SK-N-SH (cell line): Measurements from ENCODE around the gene SLC26A2. TPM values are rescaled to one million over a fixed set of nuclear protein-coding genes. Genes with fewer than 3 reads are reported as not detected.

Source experiments
- CTCF ChIA-PET: fragments of 300-600, 350-600 bp; formaldehyde crosslinking; extraction: SDS; loops from one replicate; lab custom pipeline; 2021; lab: Yijun Ruan, JAX
- POLR2A ChIA-PET: fragments of 350-600 bp; sonication (Branson Sonifier 250); formaldehyde crosslinking; extraction: SDS; loops from one replicate; lab custom pipeline; 2020; ENCODE audit warnings: antibody characterized with exemption, inconsistent platforms; lab: Yijun Ruan, JAX
- DNase-seq: peaks from one replicate; pipeline ENCODE4 v3.0.0; 2012
- H2AFZ ChIP-seq: fragments of 200-600 bp; sonication (generic); 2 replicates; pipeline ENCODE4 v1.8.1; 2016; ENCODE audit warnings: antibody characterized with exemption, mild to moderate bottlenecking, low read depth
- H3F3A ChIP-seq: fragments of 200-600 bp; sonication (generic); replicated peaks from 2 replicates; pipeline ENCODE3; 2016; ENCODE audit warnings: antibody characterized with exemption, mild to moderate bottlenecking; ENCODE audit not compliant: insufficient read depth
- H3K27ac ChIP-seq, 2 experiments: fragments of 200-500 bp in 1 of 2; fragments of 200-600 bp in 1 of 2; sonication (Bioruptor generic) in 1 of 2; sonication (generic), shearing (Covaris generic) in 1 of 2; 2 replicates each; pipeline versions ENCODE4 v1.5.1 to v1.6.1; 2014 to 2016; ENCODE audit warnings: low read depth in 2 of 2, inconsistent platforms in 1 of 2, low read length in 1 of 2, mild to moderate bottlenecking in 1 of 2, mixed read lengths in 1 of 2
- H3K27me3 ChIP-seq: fragments of 200-600 bp; sonication (generic), shearing (Covaris generic); 2 replicates; pipeline ENCODE4 v1.6.1; 2016; ENCODE audit warnings: mixed run types; ENCODE audit not compliant: insufficient read depth
- H3K36me3 ChIP-seq, 2 experiments: fragments of 200-500 bp in 1 of 2; fragments of 200-600 bp in 1 of 2; sonication (Bioruptor generic) in 1 of 2; sonication (generic) in 1 of 2; replicated peaks in 1 of 2; 2 replicates each; pipeline versions ENCODE3 to v1.5.1; 2014 to 2016; ENCODE audit warnings: low read length in 1 of 2, mild to moderate bottlenecking in 1 of 2; ENCODE audit not compliant: insufficient read depth in 2 of 2, control insufficient read depth in 1 of 2
- H3K4me1 ChIP-seq, 2 experiments: fragments of 200-500 bp in 1 of 2; fragments of 200-600 bp in 1 of 2; sonication (Bioruptor generic) in 1 of 2; sonication (generic), shearing (Covaris generic) in 1 of 2; 2 replicates each; pipeline versions ENCODE4 v1.5.1 to v1.6.1; 2014 to 2016; ENCODE audit warnings: low read depth in 1 of 2, low read length in 1 of 2, mixed run types in 1 of 2; ENCODE audit not compliant: insufficient read depth in 2 of 2, control insufficient read depth in 1 of 2
- H3K4me2 ChIP-seq: fragments of 200-600 bp; sonication (generic), shearing (Covaris generic); 2 replicates; pipeline ENCODE4 v1.6.1; 2017; ENCODE audit warnings: mixed run types
- H3K4me3 ChIP-seq, 2 experiments: fragments of 200-500 bp in 1 of 2; fragments of 200-600 bp in 1 of 2; sonication (Bioruptor generic) in 1 of 2; sonication (generic), shearing (Covaris generic) in 1 of 2; 2 replicates each; pipeline versions ENCODE4 v1.5.1 to v1.8.1; 2014 to 2016; ENCODE audit warnings: low read depth in 2 of 2, inconsistent platforms in 1 of 2, low read length in 1 of 2, mild to moderate bottlenecking in 1 of 2, mixed read lengths in 1 of 2, moderate library complexity in 1 of 2
- H3K79me2 ChIP-seq: fragments of 200-600 bp; sonication (generic); 2 replicates; pipeline ENCODE4 v1.8.1; 2017; ENCODE audit warnings: mild to moderate bottlenecking; ENCODE audit not compliant: insufficient read depth
- H3K9ac ChIP-seq: fragments of 200-600 bp; sonication (generic); 2 replicates; pipeline ENCODE4 v1.6.1; 2017; ENCODE audit warnings: mixed run types
- H3K9me2 ChIP-seq: fragments of 200-600 bp; sonication (generic); 2 replicates; pipeline ENCODE4 v1.6.1; 2017; ENCODE audit warnings: mixed run types
- H3K9me3 ChIP-seq: fragments of 200-600 bp; sonication (generic); 2 replicates; pipeline ENCODE4 v1.6.1; 2017; ENCODE audit warnings: mixed run types, mild to moderate bottlenecking, moderate library complexity
- H4K20me1 ChIP-seq: fragments of 200-600 bp; sonication (generic); 2 replicates; pipeline ENCODE4 v1.6.1; 2017; ENCODE audit warnings: mild to moderate bottlenecking, mixed run types; ENCODE audit not compliant: insufficient read depth
- ELF1 ChIP-seq: IDR thresholded peaks from 2 replicates; pipeline ENCODE4 v1.4.0; 2012
- EP300 ChIP-seq, 2 experiments: IDR thresholded peaks; 2 replicates each; pipeline versions ENCODE4 v1.4.0 to v1.6.1; 2012; ENCODE audit warnings: borderline replicate concordance in 1 of 2, low read depth in 1 of 2, low read length in 1 of 2
- FOSL2 ChIP-seq: IDR thresholded peaks from 2 replicates; pipeline ENCODE4 v1.4.0; 2012; ENCODE audit warnings: low read depth, mild to moderate bottlenecking, moderate library complexity, borderline replicate concordance
- FOXM1 ChIP-seq: IDR thresholded peaks from 2 replicates; pipeline ENCODE4 v1.4.0; 2012; ENCODE audit warnings: low read depth, mild to moderate bottlenecking
- GATA2 ChIP-seq: sonication (generic); formaldehyde crosslinking; IDR thresholded peaks from 2 replicates; pipeline ENCODE4 v1.5.0; 2020; ENCODE audit warnings: mild to moderate bottlenecking, missing genetic modification reagents
- MEF2A ChIP-seq: IDR thresholded peaks from 2 replicates; pipeline ENCODE4 v1.4.0; 2012; ENCODE audit warnings: low read depth, borderline replicate concordance
- NFIC ChIP-seq: IDR thresholded peaks from 2 replicates; pipeline ENCODE4 v1.4.0; 2012; ENCODE audit warnings: borderline replicate concordance
- RAD21 ChIP-seq: IDR thresholded peaks from 2 replicates; pipeline ENCODE4 v1.6.1; 2012; ENCODE audit warnings: mild to moderate bottlenecking, low read length
- TAF1 ChIP-seq: IDR thresholded peaks from 2 replicates; pipeline ENCODE4 v1.6.1; 2012; ENCODE audit warnings: low read depth, mild to moderate bottlenecking, low read length, moderate library complexity, borderline replicate concordance
- WGBS: methylation state at CpG from one replicate; pipeline ENCODE4 v1.1.6; 2017; ENCODE audit warnings: low lambda C conversion rate; 5-methylcytosine and 5-hydroxymethylcytosine counted together
- polyA plus RNA-seq, 3 experiments: library from polyadenylated mRNA; depleted of rRNA; stranded (reverse); fragments of >200 nt; gene quantifications; 2 replicates each; pipeline ENCODE4 v1.2.3, GENCODE V29; 2012
- TF ChIP-seq, protein P1 (sequence below): IDR thresholded peaks from 2 replicates; pipeline ENCODE4; 2012
- TF ChIP-seq, protein P2 (sequence below): IDR thresholded peaks from 2 replicates; pipeline ENCODE4 v1.6.1; 2012; ENCODE audit warnings: mild to moderate bottlenecking, low read depth, low read length, moderate library complexity
- TF ChIP-seq, protein P3 (sequence below): fragments of 150-350 bp; IDR thresholded peaks from 2 replicates; pipeline ENCODE4 v1.6.1; 2016; ENCODE audit warnings: mild to moderate bottlenecking, low read depth, low read length
- TF ChIP-seq, protein P4 (sequence below): IDR thresholded peaks from 2 replicates; pipeline ENCODE4 v1.4.0; 2012; ENCODE audit warnings: low read depth

Gene SLC26A2
- polyA plus RNA-seq, 1 of the 3 experiments (the other 2 are of a cell fraction) = 1.3 TPM

DNA sequence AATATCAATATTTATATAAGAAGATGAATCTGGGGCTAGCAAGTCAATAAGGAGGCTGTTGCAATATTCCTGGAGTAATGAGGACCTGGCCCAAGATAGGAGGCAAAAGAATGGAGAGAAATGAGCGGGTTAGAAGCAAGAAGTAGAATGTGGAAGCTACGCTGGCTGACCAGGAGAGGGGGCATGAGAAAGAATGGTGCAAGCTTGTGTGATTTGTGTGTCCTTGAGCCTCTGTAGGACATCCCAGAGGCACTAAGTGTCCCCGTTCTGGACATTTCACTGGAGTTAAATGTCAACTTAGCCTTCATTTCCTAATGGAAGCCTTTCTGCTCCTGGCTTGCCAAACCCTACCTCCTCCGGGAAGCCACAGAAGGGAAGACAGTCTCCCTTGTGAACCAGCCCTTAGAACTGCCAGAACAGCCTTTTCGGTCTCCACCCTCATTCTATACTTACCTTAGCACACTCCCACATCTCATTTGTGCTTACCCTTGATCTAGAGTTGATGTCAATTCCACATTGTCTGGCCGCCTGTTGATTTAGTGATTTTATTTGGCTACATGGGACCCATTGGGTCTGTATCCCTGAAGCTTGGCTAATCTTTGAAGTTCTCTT is 9.3 kb upstream of the SLC26A2 start:
- no peak overlapping the region for H3K9ac ChIP-seq
- H3K4me2 ChIP-seq = no peak overlapping the region
- H3K36me3 ChIP-seq = no peaks in the 10 kb centered on the region
- WGBS = 81% methylated on average over 6 of the region's 6 CpGs
- H3K27me3 ChIP-seq = no peaks in the 10 kb centered on the region
- ChIA-PET POLR2A (interaction anchor here (0.6 kb wide), 1 partner anchor 9 kb away, joined by 3 read pairs; the partner anchor contains the start of gene SLC26A2), CTCF (interaction anchor here (1.5 to 7.1 kb wide), 6 partner anchors 8 to 117 kb away, joined by 3 to 36 read pairs (median 6); no protein-coding TSS in a partner anchor)
- no peak overlapping the region for H3K4me3 ChIP-seq
- H3K9me3 ChIP-seq = no peaks in the 10 kb centered on the region
- no peaks in the 10 kb centered on the region for H4K20me1 ChIP-seq
- DNase-seq = no peak
- H3K79me2 ChIP-seq = no peaks in the 10 kb centered on the region
- H3K9me2 ChIP-seq = no peaks in the 10 kb centered on the region
- H2AFZ ChIP-seq = no peak overlapping the region
- no peaks in the 10 kb centered on the region; a peak in 1 of 4 replicates for H3K4me1 ChIP-seq
- TF ChIP-seq RAD21 (no peak), GATA2 (CRISPR knock-in tag) (no peak), TAF1 (no peak), MEF2A (no peak), ELF1 (no peak), NFIC (no peak), FOSL2 (no peak), EP300 (IDR thresholded peaks at IDR 0.05; ENCODE audit: borderline replicate concordance in 1 of 2, low read depth in 1 of 2, low read length in 1 of 2) (no peak), FOXM1 (no peak)
- TF ChIP-seq, protein P1, sequence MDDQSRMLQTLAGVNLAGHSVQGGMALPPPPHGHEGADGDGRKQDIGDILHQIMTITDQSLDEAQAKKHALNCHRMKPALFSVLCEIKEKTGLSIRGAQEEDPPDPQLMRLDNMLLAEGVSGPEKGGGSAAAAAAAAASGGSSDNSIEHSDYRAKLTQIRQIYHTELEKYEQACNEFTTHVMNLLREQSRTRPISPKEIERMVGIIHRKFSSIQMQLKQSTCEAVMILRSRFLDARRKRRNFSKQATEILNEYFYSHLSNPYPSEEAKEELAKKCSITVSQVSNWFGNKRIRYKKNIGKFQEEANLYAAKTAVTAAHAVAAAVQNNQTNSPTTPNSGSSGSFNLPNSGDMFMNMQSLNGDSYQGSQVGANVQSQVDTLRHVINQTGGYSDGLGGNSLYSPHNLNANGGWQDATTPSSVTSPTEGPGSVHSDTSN = no peak
- TF ChIP-seq, protein P2, sequence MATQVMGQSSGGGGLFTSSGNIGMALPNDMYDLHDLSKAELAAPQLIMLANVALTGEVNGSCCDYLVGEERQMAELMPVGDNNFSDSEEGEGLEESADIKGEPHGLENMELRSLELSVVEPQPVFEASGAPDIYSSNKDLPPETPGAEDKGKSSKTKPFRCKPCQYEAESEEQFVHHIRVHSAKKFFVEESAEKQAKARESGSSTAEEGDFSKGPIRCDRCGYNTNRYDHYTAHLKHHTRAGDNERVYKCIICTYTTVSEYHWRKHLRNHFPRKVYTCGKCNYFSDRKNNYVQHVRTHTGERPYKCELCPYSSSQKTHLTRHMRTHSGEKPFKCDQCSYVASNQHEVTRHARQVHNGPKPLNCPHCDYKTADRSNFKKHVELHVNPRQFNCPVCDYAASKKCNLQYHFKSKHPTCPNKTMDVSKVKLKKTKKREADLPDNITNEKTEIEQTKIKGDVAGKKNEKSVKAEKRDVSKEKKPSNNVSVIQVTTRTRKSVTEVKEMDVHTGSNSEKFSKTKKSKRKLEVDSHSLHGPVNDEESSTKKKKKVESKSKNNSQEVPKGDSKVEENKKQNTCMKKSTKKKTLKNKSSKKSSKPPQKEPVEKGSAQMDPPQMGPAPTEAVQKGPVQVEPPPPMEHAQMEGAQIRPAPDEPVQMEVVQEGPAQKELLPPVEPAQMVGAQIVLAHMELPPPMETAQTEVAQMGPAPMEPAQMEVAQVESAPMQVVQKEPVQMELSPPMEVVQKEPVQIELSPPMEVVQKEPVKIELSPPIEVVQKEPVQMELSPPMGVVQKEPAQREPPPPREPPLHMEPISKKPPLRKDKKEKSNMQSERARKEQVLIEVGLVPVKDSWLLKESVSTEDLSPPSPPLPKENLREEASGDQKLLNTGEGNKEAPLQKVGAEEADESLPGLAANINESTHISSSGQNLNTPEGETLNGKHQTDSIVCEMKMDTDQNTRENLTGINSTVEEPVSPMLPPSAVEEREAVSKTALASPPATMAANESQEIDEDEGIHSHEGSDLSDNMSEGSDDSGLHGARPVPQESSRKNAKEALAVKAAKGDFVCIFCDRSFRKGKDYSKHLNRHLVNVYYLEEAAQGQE = no peak
- TF ChIP-seq, protein P3, sequence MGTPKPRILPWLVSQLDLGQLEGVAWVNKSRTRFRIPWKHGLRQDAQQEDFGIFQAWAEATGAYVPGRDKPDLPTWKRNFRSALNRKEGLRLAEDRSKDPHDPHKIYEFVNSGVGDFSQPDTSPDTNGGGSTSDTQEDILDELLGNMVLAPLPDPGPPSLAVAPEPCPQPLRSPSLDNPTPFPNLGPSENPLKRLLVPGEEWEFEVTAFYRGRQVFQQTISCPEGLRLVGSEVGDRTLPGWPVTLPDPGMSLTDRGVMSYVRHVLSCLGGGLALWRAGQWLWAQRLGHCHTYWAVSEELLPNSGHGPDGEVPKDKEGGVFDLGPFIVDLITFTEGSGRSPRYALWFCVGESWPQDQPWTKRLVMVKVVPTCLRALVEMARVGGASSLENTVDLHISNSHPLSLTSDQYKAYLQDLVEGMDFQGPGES = no peak
- TF ChIP-seq, protein P4, sequence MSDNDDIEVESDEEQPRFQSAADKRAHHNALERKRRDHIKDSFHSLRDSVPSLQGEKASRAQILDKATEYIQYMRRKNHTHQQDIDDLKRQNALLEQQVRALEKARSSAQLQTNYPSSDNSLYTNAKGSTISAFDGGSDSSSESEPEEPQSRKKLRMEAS = no peak
- H3F3A ChIP-seq = peaks cover 3% of the 10 kb centered on the region
- H3K27ac ChIP-seq = no peak overlapping the region
